ENCODE measurements around the gene GPR179.

DNA sequence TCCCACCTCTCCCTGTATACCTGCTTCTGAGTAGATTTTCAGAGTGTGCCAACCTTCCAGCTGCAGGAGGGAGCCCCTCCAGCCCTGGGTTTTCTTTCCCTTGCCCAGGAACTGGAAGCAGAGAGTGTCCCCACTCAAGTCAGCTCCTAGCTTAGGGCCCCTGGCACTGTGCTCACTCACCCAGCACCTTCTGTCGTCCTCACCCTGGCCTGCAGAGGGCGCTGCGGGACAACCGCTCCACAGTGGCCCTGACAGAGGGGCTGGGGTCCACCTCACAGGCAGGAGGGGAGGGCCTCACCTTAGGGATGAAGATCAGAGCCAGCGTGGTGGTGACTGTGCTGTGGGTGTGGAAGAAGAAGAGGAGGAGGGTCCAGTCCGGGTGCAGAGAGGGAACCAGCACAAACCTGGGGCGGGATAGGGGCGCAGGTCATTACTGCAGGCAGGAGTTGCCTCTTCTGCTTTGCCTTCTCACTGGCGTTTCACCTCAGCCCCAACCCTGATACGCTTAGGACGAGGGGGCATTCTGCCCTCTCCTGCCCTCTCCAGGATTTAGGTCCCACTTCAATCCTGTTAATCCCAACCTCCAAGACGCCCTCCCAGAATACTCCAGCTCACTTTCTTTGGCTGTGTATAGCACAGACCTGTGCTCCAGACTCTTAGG, 10.0 kb downstream of the GPR179 start:
- TF ChIP-seq CTCF (IDR thresholded peaks at IDR 0.05), result peak in 2 of 5 experiments; percentile 31 to 32
- no peak for TF ChIP-seq POLR2A (IDR thresholded peaks at IDR 0.05)
- TF ChIP-seq EP300 (IDR thresholded peaks at IDR 0.05), result no peak
